Sciatic nerve (tissue), 2 donors: ENCODE results near the gene PLCB4. TPM values are rescaled to one million over a fixed set of nuclear protein-coding genes. Genes with fewer than 3 reads are reported as not detected.

Experiments used
- ATAC-seq: fragments of 200-7000 bp; cut with Tn5 transposase; one replicate; pipeline ENCODE4 v1.9.1; 2020; ENCODE audit warnings: mild to moderate bottlenecking, moderate library complexity
- DNase-seq: peaks from one replicate; pipeline ENCODE4 v3.0.0-alpha.2; 2020; ENCODE audit warnings: low spot score
- intact Hi-C: fragments of 100-400 bp; cut with DNase I; formaldehyde crosslinking; loops from one replicate; pipeline ENCODE4 v1.14.2; 2022
- total RNA-seq: library from RNA; stranded (reverse); fragmentation: NEBNext Ultra II Directional; extraction: Animal tissue kit (Norgen Biotek cat#: 25700); gene quantifications from one replicate; pipeline ENCODE4 v1.2.1, GENCODE V29; 2021
- donor health status: DM: no; HTN: no; CAD: no.
- donor health status: DM: no; HTN: no; CAD: no.

The PLCB4 gene
- total RNA-seq, 1 donor from 2014 or later = 23.4 TPM

DNA sequence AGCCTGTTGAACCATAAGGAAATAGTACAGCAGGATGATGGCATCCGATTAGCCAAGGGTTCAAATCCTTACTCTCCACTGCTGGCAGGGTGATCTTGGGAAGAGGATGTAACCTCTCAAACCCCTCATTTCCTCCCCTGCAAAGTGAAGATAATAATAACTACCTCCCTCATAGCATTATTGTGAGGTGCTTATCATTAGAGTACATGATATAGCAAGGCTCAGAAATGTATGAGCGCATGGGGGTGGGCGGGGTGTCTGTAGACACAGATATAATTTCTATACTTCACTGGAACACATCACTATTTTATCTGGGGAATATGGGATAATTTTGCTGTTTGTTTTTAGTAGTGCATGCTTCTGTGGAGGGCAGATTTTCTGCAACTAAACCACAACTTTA, 355.7 kb downstream of the PLCB4 start:
- DNase-seq = no peak
- ATAC-seq = no peak
- intact Hi-C loops = no loop called here

DNA sequence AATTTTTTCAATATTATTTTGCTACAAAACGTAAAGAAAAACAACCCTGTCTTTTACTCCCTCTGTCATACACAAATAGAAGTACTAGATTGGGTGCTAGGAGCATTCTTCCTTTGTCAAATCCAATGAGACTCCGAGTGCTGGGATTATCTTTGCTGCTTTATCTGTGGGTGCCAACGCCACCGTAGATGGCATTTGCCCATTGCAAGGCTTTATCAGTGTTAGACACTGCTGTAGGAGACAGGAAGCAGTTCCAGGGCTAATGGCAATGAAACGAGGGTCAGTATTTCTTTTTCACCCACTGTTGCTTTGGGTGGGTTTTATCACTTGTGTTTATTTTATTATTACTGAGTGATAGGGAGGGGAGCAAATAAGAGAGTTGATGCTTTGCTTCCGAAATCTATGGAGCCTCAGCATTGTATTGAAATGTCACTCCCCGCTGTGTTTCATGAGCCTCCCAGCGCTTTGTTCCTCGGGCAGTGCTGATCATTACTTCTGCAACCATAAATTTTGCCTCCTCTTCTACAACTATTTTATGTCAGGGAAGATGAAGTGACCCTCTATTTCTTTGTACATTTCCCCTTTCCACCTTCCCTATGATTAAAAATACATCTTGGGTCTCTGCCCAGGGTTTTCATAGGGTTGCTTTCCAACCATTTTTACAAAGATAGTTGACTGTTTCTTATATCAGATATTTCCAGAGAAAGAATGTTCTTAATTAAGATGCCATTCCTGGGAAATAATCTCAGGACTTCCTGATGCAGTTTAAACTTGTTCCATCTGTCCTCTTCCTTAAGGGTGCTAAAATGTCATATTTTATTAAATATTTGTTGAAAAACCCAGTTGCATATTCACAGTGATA, 358.8 kb downstream of the PLCB4 start:
- DNase-seq (no peak), ATAC-seq (no peak)
- intact Hi-C loops = no loop called here

GRCh38 chr20:9428292-9428607, 359.4 kb downstream of the PLCB4 start:
- intact Hi-C loops = no loop called here
- DNase-seq (no peak), ATAC-seq (no peak)

DNA sequence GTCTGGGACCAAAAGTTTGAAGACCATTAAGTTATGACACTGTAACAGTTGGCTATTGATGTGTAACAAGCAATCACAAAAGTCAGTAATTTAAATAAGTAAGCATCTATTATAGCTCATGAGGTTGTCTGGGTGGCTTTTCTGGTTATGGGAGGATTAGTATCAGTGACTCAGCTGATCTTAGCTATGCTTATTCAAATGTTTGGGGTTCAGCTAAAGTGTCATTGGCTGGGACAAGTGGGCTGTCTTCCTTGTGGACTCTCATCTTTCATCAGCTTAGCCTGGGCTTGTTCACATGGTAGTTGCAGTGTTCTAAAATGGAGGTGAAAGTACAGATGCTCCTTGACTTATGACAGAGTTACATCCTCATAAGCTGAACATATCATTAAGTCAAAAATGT, 370.9 kb downstream of the PLCB4 start:
- DNase-seq (no peak), ATAC-seq (no peak)
- intact Hi-C loops = no loop called here

GRCh38 chr20:9440892-9441291, 372.0 kb downstream of the PLCB4 start:
- intact Hi-C loops = no loop called here
- no peak for DNase-seq
- ATAC-seq = no peak

GRCh38 chr20:9441948-9442347, 373.1 kb downstream of the PLCB4 start:
- ATAC-seq (no peak), DNase-seq (no peak)
- intact Hi-C loops = no loop called here

- DNase-seq (no peak), ATAC-seq (no peak)
- intact Hi-C loops = no loop called here
Observed at GRCh38 chr20:9442858-9443257, 374.0 kb downstream of the PLCB4 start.

GRCh38 chr20:9444921-9445320, 376.0 kb downstream of the PLCB4 start:
- intact Hi-C loops = no loop called here
- ATAC-seq = no peak
- no peak for DNase-seq

DNA sequence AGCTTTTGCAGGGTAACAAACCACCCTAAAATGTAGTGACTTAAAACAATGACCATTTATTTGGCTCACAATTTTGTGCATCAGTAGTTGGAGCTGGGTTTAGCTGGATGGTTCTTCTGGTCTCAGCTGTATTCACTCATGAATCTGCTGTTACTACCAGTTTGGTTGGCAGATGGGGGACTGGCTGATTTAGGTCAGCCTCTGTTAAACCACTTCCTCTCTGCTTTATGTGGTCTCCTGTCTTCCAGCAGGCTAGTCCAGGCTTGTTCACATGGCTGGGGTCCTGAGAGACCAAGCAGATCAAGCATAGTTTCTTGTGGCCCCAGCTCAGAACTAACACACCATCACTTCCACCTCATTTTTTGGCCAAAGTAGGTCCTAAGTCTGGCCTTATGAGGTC, 378.3 kb downstream of the PLCB4 start:
- ATAC-seq (no peak), DNase-seq (no peak)
- intact Hi-C loops = no loop called here

GRCh38 chr20:9453201-9453600, 384.3 kb downstream of the PLCB4 start:
- ATAC-seq (no peak), DNase-seq (no peak)
- intact Hi-C loops = no loop called here

- ATAC-seq (no peak), DNase-seq (no peak)
- intact Hi-C loops = no loop called here
Observed at GRCh38 chr20:9454791-9455190, 385.9 kb downstream of the PLCB4 start.

DNA sequence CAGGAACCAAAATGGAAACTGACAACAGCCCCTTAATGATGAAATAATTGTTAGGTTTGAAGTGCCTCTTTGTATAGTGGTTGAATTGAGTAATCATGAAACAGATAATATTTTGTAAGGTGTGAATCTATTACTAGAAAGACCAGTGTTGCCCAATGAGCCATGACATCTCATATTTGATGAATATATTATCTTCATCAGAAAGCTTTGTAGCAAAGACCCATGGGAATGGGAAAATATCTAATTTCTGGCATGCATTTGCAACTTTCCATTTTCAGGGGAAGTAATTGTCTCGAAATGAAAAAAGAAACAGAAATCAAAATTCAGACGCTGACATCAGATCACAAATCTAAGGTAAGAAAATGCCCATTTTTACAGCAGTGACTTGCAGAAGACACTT, 388.2 kb downstream of the PLCB4 start:
- ATAC-seq (no peak), DNase-seq (no peak)
- intact Hi-C loops = no loop called here

- intact Hi-C loops = no loop called here
- DNase-seq (no peak), ATAC-seq (no peak)
Observed at GRCh38 chr20:9458138-9458796, 389.4 kb downstream of the PLCB4 start.

DNA sequence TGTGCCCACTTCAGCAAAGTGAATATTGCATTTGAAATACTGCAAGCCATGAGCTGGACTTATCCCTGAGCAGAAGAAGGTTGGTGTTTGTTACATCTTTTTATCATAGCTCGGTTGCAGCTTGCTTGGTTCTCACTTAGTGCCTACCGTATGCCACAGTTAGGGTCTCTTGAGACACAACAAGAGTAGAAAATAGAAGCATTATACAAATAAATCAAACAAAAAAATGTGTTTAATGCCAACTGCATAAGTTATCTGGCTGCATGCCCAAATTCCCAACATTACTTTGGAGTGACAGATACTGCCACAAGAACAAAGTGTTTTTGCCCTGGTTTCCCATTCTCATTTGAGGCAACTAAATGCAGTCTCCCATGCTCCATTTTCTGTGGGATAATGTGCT, 391.6 kb downstream of the PLCB4 start:
- intact Hi-C loops = no loop called here
- no peak for ATAC-seq

DNA sequence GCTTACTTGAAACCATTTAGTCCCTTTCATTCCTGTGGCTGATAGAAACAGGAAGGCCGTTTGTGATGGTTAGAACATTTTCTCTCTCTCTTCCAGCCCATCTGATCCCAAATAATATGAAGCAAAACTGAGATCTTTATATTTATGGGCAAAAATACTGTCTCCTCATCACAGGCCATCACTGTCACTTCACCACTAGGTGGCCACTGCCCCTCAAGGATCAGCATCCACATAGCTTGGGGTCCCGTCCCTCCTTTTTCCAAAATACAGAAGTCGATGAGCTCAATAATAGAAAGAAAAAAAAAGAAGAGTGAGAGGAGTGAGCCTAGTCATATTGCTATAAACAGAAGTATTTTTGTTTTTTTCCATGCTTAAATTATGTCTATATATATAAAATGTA, 399.1 kb downstream of the PLCB4 start:
- intact Hi-C loops = no loop called here
- ATAC-seq = no peak
- DNase-seq = no peak

More for the DNA sequence above, 391.6 kb downstream of the PLCB4 start:
- DNase-seq = no peak

DNA sequence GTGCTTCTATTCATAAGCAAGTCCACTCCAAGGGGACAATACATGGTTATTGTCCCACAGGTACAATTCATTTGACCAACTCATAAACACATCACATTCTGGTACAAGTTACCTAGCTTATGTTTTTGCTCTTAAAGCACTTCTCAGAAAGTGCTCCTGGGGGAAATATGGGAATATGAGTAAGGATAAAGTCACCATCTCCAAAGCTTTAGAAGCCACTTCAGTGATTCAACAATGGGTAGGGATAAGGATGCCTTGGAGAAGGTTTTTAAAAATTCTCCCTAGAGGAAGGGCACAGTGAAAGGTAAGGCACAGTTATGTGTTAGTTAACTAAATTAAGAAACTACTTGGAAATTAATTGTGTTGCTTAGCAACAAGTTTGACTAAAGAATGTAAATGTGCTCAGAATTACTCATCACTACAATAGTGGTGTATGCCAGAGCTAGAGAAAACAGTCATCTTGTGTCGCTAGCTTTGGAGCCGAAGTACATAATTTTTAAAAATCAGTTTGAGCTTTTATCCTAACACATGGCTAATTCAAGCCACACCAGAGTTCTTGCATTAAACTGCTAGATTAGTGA, 406.0 kb downstream of the PLCB4 start:
- intact Hi-C loops = no loop called here
- DNase-seq = no peak
- ATAC-seq = no peak

DNA sequence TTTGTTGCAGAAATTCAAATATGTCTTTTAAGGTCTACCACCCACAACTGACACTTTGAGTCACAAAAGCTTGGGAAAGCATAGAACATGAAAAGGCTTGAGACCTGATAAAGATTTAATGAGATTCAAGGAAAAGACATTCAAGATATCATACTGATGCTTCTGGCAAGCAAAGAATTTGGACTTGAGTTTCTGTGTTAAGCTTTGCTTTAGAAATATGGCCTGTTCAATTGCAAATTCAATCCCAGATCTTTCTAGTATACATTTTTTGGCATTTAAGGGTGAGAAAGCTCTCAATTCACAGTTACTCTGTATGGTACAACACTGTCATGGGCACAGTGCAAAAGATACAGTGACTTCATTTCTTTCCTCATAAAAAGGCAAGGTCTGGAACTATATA, 406.6 kb downstream of the PLCB4 start:
- no peak for ATAC-seq
- intact Hi-C loops = no loop called here
- DNase-seq = no peak

- DNase-seq (no peak), ATAC-seq (no peak)
- intact Hi-C loops = no loop called here
Observed at GRCh38 chr20:9476174-9476573, 407.3 kb downstream of the PLCB4 start.

DNA sequence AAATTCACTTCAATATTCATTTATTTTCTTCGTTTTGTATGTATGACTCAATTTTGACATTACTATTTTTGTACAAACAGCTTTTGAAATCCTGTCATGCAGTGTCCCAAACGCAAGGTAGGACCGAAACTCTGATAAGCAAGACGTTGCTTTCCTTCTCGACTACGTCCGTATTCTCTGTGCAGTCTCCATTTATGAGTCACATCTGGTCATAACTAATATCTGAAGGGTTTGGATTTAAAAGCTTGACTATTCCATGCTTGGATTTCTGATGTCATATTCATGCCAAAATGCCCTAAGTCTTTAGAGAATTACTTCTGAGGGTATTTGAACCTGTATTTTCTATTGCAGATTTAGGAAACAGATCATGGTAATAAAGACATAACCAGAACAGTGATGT, 407.8 kb downstream of the PLCB4 start:
- ATAC-seq (no peak), DNase-seq (no peak)
- intact Hi-C loops = no loop called here

DNA sequence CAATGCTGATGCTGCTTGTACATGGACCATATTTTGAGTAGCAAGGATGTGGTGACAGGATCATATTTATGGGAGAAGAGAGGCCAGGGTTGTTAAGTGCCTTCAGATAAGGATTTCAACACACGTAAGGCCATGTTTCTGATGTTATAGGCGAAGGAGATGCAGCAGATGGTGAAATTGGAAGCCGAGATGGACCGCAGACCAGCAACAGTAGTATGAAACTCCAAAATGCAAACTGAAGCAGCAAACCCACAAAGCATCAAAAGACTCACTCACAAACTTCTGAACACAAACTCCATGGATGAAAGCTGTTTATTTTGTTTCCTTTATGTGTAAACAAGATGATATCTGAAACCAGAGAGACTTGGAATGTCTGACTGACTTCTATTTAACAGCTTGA, 409.9 kb downstream of the PLCB4 start:
- intact Hi-C loops = no loop called here
- ATAC-seq = no peak
- no peak for DNase-seq

GRCh38 chr20:9480066-9480465, 411.2 kb downstream of the PLCB4 start:
- intact Hi-C loops = no loop called here
- no peak for DNase-seq
- no peak for ATAC-seq
